PFSK-1 (cell line): ENCODE measurements around the gene RDH12.

Experiments used
- FOXP2 ChIP-seq: optimal IDR thresholded peaks from 2 replicates; pipeline ENCODE3; 2011; ENCODE audit warnings: borderline replicate concordance, control low read depth, inconsistent platforms; ENCODE audit not compliant: insufficient read depth; ENCODE audit errors: extremely low read length, extremely low read depth
- POLR2AphosphoS5 ChIP-seq: IDR thresholded peaks from 2 replicates; pipeline ENCODE4 v1.6.1; 2012; ENCODE audit warnings: low read depth, mild to moderate bottlenecking, control low read depth, low read length, moderate library complexity
- SIN3A ChIP-seq: IDR thresholded peaks from 2 replicates; pipeline ENCODE4 v1.6.1; 2012; ENCODE audit warnings: mild to moderate bottlenecking, low read length, moderate library complexity, borderline replicate concordance; ENCODE audit not compliant: insufficient read depth
- TAF1 ChIP-seq: IDR thresholded peaks from 2 replicates; pipeline ENCODE4 v1.6.1; 2012; ENCODE audit warnings: low read length, control low read depth, borderline replicate concordance; ENCODE audit not compliant: insufficient read depth
- TF ChIP-seq, protein P1 (sequence below), 2 experiments: IDR thresholded peaks; 2 replicates each; pipeline versions ENCODE4 v1.6.1 to v1.8.0; 2011 to 2012; ENCODE audit warnings: low read depth in 2 of 2, low read length in 2 of 2, control low read depth in 1 of 2, inconsistent platforms in 1 of 2, mild to moderate bottlenecking in 1 of 2, moderate library complexity in 1 of 2; ENCODE audit not compliant: insufficient read depth in 1 of 2

RDH12 gene

DNA sequence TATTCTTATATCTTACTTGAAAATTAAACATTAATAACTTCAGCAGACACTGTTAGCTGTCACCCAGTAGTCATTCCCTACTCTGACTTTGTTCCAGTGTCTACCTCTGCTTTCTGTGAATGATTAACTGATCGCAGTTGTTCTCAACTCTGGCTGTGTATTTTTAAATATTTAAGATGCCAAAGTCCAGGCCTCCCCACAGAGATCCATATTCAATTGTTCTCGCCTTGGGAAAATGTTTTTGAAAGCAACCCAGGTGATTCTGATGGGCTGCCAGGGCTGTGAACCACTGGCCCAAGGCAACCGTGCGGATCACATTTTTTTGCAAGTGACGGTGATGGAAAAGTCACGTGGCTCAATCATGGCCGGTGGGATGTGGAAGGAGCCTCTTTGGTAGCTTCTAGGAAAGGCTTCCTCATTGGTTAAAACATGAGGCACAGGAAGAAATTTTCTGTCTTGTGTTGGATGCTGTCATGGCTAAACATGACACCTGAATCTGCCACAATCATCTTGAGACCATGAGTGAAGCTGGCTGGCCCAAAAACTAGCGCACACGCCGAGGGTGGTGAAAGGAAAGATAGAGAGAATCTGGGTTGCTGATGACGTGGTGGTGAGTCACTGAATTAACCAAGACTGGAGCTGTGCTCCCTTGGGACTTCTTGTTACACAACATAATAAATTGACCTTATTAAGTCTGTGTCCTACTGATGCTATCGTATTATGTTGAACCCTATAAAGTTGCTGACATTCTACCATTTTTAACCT lies 37.2 kb downstream of the RDH12 start:
- TF ChIP-seq POLR2AphosphoS5 (no peak), FOXP2 (no peak), TAF1 (no peak), SIN3A (no peak)
- TF ChIP-seq, protein P1, sequence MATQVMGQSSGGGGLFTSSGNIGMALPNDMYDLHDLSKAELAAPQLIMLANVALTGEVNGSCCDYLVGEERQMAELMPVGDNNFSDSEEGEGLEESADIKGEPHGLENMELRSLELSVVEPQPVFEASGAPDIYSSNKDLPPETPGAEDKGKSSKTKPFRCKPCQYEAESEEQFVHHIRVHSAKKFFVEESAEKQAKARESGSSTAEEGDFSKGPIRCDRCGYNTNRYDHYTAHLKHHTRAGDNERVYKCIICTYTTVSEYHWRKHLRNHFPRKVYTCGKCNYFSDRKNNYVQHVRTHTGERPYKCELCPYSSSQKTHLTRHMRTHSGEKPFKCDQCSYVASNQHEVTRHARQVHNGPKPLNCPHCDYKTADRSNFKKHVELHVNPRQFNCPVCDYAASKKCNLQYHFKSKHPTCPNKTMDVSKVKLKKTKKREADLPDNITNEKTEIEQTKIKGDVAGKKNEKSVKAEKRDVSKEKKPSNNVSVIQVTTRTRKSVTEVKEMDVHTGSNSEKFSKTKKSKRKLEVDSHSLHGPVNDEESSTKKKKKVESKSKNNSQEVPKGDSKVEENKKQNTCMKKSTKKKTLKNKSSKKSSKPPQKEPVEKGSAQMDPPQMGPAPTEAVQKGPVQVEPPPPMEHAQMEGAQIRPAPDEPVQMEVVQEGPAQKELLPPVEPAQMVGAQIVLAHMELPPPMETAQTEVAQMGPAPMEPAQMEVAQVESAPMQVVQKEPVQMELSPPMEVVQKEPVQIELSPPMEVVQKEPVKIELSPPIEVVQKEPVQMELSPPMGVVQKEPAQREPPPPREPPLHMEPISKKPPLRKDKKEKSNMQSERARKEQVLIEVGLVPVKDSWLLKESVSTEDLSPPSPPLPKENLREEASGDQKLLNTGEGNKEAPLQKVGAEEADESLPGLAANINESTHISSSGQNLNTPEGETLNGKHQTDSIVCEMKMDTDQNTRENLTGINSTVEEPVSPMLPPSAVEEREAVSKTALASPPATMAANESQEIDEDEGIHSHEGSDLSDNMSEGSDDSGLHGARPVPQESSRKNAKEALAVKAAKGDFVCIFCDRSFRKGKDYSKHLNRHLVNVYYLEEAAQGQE (IDR thresholded peaks at IDR 0.05; ENCODE audit: insufficient read depth in 1 of 2, low read depth in 2 of 2, low read length in 2 of 2) = no peak

GRCh38 chr14:67744046-67744445 lies 42.4 kb downstream of the RDH12 start:
- TF ChIP-seq TAF1 (no peak), POLR2AphosphoS5 (no peak), FOXP2 (no peak), SIN3A (no peak)
- TF ChIP-seq, protein P1 (IDR thresholded peaks at IDR 0.05; ENCODE audit: insufficient read depth in 1 of 2, low read depth in 2 of 2, low read length in 2 of 2) = no peak

DNA sequence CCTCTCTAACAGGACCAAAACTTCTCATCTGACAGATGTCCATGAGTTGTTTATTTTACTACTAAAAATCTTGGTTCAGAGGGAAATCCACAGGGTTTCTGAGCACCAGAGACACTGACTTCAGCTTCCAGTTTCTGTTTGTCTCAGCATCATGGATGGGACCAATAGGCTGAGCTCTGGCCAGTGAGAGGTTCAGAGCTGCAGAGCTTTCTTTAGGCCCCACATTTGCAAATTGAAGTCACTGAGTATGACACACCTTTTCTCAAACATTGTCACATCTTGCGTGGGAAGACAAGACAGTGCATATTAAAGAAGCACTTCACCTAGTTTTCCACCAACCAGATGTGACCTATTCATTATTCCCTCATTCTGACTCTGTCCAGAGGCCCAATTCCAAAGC lies 45.2 kb downstream of the RDH12 start:
- TF ChIP-seq SIN3A = no peak
- TF ChIP-seq, protein P1 (IDR thresholded peaks at IDR 0.05; ENCODE audit: insufficient read depth in 1 of 2, low read depth in 2 of 2, low read length in 2 of 2) = no peak
- no peak for TF ChIP-seq TAF1
- no peak for TF ChIP-seq POLR2AphosphoS5
- TF ChIP-seq FOXP2 = no peak

GRCh38 chr14:67748312-67748711 lies 46.6 kb downstream of the RDH12 start:
- TF ChIP-seq FOXP2 (no peak), POLR2AphosphoS5 (no peak), SIN3A (no peak), TAF1 (no peak)
- TF ChIP-seq, protein P1 (IDR thresholded peaks at IDR 0.05; ENCODE audit: insufficient read depth in 1 of 2, low read depth in 2 of 2, low read length in 2 of 2) = no peak

GRCh38 chr14:67749341-67750084 lies 47.8 kb downstream of the RDH12 start:
- TF ChIP-seq, protein P1 (IDR thresholded peaks at IDR 0.05; ENCODE audit: insufficient read depth in 1 of 2, low read depth in 2 of 2, low read length in 2 of 2) = no peak
- TF ChIP-seq SIN3A (no peak), TAF1 (no peak)
